Activated CD8-positive, alpha-beta memory T cell treated with anti-CD3 and anti-CD28 coated beads for 4 hours (primary cell): ENCODE data around the gene IKBKE.

Experiments
- DNase-seq, 2 donors: peaks; one replicate each; pipeline ENCODE4 v3.0.0-alpha.2; 2020; ENCODE audit warnings: low read depth in 2 of 2

The IKBKE gene

DNA sequence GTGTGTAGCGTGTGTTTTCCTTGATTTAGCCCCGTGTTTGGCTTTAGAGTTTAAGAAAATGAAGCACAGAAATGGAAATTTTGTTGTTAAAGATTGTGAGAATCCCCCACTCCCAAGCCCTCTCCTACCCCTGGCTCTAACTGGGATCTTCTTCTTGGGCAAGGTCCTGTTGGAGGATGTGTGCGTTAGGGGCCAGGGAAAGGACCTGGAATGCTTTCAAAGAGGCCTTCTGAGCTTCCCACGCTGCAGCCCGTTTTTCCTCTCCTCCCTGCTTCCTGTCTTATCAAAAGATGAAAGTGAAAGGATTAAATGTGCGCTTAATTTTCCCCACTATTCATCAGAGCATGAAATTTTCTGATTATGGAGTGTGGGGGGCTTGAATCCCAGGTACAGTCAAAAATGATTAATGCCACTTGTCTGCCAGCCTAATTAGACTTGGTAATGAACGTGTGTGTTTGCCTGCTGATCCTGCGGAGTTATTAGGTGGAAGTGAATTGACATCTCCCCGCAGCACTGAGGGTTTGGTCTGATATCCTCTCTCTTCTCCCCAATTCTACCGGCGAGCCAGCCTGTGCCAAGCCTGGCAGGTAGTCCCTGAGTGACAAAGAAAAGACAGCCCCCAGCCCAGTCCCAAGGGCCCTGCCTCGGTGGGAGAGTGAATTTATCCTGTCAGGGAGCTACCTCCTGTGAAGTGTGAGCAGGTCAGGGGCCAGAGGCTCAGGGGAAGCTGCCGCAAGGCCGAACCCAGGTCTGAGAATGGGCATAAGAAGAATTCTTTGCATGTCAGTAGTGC lies 42.0 kb downstream of the IKBKE start:
- no peak for DNase-seq

DNA sequence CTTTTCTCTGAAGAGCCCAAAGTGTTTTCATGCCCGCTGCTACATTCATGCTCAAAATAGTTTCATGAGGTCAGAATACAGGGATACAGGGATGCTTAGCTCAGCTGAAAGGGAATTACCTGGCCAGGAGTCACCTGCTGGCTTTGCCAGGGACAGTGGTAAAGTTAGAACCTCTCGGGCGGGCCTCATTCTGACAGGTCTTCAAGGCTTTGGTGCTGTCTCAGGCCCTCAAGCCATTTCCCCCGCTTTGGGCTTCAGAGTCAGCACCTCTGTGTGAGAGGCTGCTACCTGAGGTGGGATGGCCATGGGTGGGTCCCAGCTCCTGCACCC lies 42.5 kb downstream of the IKBKE start:
- no peak for DNase-seq

DNA sequence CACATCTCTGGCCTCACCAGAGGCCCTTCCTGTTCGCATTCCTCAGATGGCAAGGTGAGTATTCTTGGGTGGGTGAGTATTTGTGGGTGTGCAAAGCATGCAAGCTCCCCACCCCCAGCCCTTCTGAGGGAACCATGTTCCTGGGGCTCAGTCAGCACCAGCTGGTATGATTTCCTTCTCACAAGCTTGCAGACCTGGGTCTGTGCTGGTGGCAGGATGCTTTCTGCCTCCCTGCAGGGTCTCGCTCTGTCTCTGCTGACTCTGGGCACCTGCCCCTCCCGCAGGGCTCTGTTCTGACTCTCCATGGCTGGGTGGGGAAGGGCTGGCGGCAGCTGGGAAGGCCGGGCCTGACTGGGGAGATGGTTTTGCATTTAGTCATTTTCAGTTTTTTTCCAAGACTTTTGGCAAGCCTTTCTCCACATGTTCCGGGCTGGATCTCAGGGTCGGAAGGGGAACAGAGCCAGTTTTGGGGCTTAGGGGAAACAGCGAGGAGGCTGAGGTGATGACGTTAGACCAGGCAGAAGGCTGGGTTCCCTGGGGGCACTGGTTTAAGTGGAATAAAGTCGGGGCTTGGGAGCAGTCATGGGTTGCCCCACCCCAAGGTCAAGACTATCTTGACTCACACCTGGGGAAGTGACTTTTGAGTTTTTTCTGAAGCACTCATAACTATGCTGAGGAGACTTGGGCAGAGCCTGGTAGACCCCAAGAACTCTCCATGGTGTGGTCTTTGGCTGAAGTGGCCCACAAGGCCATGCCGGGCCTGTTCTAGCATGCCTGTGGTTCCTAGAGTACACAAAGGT lies 43.2 kb downstream of the IKBKE start:
- DNase-seq: no peak

DNA sequence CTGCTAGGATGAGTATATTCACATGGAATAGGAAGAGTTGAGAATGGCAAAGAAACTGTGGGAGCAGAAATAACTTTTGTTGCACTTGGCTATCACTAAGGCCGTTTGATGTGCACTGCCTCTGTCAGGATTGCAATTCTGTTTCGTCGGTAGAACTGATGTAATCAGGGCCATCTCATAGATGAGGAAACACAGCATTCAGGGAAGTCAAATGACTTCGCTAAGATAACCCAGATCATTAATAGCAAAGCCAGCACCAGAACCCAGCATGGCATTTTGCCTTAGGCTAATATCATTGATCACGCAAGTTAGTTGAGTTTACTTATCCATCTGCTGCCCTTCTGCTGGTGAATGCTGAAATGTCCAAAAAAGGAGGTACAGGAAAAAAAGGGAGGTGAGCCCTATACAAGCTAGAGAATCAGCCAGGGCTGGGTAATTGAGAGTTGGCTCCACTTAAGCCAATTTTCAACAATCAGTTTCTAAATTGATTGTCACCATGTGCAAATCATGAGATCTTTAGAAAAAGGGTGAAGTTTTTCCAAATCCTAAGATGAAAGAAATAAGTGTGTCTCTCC lies 44.6 kb downstream of the IKBKE start:
- DNase-seq: no peak

DNA sequence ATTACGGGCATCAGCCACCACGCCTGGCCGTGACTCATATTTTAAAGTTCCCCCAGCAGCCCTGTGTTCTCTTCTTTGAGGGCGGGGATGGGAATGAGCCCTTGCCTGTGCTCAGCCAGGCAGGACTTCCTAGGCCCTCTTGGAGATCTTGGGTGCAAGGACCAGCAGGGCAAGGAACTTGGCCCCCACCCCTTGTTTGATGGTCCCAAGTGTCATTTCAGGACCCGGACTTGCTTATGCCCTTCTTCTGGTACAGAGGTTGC lies 46.4 kb downstream of the IKBKE start:
- no peak for DNase-seq

DNA sequence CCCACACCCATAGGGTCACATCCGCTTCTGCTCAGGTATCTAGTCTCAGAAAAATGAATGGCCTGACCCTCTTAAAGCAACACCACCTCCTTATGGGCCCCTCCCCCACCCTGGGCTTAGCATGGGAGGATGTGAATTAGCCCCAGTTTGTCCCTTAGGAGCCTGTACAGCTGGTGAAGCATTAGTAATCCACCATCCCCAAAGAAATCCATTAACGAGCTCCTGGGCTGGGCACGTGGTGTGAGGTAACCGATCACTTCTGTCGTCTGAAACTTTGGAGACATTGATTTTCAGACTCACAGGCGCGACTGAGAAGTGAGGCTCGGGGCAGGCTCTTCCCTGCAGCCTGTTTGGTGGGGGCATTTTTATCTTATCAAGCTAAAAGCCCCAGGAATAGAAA lies 47.5 kb downstream of the IKBKE start:
- no peak for DNase-seq

DNA sequence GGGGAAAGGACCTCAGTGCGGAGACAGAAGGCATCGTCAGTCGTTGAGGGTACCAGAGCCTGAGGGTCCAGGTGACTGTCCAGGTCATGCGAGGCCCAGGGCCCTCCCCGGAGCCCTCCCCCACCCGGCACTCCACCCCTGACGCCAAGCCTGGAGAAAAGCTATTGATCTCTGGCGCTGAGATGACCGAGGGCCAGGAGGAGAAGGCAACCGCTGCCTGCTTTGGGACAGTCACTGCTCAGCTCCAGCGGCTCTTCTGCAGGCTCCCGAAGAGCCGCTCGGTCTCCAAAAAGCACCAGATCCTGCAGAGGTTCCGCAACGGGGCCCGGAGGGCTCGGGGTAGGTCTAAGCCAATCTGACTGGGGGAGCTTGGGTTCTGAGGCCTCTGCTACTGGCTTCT lies 47.9 kb downstream of the IKBKE start:
- DNase-seq: no peak

DNA sequence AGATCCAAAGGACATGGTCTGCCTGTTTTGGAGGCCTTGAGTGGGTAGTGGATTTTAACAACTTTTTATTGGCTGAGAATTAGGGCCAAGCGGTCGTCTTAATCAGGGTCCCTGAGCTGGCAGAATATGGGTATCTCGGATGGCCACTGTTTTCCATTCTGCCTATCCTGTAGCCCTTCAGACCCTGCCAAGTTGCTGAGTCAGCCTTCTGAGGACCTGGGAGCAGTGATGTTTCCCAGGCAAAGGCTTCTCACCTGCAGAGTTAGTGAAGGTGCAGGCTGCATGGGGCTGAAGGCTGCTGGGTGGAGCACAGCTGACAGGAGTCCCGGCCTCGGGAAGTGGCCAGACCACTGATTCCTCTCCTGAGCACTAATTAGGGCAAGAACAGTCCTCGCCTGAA lies 48.5 kb downstream of the IKBKE start:
- no peak for DNase-seq

DNA sequence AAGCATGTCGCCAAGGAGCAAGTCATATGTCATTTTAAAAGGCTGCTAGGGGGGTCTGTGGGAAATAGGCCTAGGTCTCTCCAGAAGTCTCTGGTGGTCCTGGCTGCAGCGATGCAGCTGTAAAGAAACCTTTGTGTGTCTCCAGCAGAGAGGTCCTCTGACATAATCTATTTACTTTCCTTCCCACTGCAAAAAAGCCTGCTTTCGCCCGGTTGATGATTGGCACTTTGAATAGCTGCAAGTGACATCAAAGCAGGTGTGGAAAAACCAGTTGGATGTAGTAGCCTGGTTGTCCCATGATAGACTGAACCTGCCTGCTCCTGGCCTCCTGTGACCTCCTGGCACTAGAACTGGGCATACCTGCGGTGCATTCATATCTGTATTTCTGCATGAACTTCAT lies 50.9 kb downstream of the IKBKE start:
- no peak for DNase-seq

DNA sequence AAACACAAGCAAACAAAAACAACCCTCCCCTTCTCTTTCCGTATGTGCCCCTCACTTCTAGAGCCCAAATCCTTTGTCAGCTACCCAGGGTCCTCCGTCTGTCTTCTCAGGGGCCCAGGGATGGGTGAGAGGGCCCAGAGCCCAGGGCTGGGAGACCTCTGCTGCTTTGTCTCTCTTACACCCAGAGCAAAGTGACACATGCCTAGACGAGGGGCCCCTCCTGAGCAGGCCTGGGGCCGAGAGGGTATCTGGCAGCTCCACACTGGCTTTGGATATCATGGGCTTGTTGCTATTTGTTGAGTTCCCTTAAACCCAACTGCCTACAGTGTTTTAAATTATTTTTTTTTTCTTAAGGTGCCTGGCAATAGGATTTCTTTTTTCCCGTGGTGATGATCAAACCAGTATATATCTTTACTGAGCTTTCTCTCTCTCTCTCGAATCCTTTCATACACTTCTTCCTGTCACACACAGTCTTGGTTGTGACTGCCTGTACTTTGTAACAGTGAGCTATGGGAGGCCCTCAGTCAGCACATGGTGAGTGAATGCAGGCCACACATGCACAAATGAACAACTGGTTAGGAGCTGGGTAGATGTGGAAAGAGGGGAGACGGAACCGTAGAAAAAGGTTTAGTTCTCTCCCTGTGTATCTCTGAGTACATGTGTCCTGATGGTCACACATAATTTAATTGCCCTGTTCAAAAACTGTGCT lies 51.6 kb downstream of the IKBKE start:
- no peak for DNase-seq

DNA sequence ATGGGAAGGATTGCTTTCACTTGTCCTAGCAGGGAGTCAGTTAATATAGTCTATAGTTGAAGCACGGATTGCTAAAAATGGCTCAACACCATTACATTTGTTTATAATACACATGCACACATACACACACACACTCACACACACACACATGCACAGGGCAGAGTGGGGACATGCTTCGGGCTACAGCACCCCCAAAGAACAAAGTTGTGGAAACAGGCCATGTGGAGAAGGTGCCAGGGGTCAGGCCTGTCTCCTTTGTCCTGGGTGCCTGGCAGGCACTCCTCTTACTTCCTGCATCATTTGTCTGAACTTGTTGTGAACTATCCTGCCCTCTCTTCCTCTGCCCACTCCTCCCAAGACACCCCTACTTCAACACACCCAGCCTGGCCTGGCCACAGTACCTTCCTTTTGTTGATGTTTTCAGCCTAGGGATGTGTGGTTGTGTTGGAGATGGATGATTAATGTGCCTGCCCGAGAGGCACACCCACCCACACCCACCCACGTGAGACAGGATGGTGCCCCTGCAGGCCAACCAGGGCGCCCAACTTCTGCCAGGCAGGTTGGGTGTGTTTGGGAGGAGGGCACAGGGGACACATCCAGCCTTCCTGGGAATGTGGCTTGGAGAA lies 54.6 kb downstream of the IKBKE start:
- no peak for DNase-seq

DNA sequence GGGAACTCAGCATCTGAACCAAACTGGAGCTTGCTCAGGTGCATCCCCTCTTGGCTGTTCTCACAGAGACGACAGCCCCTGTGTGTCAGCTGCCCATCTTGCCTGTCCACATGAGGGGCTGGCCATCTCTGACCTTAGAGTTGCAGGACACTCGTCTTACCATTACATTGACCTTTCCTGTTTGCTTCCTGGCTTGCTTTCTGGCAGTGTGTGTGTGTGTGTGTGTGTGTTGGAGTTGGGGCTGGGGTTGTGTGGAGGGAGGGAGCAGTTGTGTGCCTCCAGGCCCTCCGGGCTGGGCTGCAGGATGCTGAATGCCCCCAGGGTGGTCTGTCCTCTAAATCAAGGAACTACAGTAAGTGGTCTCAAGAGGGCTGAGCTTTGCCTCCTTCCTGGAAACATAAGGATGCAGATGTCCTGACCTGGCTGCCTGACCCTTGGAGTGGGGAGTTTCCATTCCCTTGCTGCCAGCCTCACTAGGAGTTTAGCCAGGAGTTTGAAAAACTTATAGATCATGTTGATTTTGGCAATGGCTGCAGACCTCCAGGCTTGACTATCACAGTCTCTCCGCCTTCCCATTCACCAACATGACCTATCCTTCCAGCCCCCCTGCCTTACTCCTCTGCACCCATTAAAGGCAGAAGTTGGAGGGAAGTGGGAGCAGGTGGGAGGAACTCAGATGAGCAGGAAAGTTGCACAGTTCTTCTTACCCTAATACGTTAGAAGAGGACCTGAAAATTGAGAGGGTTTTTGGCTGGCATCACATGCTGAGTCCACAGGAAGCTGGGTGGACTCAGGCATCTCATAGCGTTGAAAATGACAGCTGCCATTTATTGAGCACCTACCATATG lies 56.0 kb downstream of the IKBKE start:
- no peak for DNase-seq

DNA sequence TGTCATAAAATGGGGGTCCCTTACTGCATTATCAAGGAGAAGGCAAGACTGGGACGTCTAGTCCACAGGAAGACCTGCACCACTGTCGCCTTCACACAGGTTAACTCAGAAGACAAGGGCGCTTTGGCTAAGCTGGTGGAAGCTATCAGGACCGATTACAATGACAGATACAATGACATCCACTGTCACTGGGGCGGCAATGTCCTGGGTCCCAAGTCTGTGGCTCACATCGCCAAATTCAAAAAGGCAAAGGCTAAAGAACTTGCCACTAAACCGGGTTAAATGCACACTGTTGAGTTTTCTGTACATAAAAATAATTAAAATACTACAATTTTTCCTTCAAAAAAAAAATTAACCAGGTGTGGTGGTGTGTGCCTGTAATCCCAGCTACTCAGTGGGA lies 59.1 kb downstream of the IKBKE start:
- DNase-seq: no peak

DNA sequence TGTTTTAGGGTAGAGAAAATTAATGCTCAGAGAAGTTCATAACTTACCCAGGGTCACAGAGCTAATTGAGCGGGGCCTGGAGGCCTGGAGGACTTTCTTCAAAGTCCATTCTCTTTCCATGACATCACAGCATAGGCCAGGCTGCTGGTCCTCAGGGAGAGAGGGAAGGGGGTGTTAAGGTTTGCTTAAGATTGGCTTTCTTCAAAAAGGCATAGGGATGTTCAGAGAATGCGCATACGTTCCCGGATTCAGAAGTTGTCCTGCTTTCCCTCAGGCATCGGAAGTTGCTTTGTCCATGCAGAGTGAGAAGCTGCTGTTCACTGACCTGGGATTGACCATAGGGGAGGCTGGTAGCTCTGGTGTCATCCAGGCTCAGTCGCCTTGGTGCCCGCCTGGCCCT lies 62.1 kb downstream of the IKBKE start:
- DNase-seq: no peak

DNA sequence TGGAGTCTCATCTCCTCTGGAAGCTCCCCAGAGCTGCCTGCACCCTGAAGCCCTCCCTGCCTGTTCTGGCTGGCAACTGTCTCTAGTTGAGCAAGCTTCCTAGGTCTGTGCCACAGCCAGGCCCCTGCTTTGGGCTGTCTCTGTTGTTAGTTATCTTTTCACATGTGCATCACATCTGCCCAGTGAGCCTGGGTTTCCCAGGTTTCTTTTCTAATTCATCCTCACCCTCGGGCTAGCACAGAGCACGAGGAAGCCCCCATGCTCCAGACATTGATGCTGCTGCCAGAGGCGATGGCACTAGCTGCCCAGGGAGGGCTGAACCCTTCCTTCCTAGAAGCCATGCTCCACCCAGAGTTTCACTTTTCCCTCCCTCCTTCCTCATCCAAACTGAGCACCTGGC lies 64.3 kb downstream of the IKBKE start:
- DNase-seq: no peak

DNA sequence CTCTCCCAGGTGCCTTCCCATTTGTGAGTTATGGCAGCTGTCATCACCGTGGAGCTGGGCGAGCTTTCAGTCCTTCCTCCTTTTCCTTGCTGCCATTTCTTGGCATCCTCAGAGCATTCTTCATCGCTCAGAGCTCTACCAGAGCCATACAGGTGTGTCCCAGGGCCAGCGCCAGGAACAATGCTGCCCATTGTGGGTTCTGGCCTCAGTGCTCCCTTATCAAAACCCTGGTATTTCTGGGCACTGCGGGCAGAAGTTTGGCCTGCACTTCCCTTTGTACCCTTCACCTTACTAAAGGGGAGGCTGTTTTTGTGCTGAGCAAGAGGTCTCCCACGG lies 65.5 kb downstream of the IKBKE start:
- DNase-seq: no peak

DNA sequence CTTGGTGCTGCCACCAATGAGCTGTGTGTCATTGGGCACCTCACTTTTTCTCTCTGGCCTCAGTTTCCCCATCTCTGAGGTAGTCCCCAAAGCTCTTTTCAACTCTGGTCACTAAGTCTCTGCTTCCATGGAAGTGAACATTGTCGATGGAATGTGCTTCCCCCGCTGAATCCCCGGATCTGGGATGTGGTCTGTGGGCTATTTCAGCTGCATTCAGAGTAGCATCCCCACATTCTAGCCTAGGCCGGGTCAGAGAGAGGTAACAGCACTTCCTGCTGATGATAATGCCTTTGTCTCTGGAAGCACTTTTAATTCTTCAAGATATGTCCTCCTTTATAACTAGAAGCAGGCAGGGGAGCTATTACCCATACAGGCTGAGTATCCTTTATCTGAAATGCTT lies 66.9 kb downstream of the IKBKE start:
- DNase-seq: no peak

DNA sequence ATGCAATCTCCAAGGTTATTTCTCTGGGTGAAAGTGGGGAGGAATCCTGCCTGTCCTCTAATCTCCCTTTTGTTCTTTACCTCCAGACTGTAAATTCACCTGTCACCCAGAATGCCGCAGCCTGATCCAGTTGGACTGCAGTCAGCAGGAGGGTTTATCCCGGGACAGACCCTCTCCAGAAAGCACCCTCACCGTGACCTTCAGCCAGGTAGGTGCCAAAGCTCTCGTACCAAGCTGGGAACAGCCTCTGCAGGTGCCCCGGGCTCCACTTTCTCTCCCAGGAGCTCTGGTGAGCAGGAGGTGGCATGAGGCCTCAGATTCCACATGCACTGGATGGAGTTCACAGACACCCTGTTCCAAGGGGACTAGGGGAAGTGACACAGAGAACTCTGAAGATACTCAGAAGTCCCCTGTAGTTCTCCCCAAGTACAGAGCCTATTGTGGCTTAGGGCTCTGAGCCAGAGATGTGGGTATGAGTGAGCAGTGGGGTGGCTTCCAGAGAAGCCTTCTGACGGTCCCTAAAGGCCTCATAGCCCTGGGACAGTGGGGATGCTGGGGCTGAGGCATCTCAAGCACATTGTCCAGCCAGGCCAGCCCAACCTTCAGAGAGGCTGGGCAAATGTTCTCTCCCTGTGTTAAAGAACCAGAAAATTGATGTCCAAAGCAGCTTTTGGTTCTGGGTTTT lies 68.0 kb downstream of the IKBKE start:
- DNase-seq: no peak

DNA sequence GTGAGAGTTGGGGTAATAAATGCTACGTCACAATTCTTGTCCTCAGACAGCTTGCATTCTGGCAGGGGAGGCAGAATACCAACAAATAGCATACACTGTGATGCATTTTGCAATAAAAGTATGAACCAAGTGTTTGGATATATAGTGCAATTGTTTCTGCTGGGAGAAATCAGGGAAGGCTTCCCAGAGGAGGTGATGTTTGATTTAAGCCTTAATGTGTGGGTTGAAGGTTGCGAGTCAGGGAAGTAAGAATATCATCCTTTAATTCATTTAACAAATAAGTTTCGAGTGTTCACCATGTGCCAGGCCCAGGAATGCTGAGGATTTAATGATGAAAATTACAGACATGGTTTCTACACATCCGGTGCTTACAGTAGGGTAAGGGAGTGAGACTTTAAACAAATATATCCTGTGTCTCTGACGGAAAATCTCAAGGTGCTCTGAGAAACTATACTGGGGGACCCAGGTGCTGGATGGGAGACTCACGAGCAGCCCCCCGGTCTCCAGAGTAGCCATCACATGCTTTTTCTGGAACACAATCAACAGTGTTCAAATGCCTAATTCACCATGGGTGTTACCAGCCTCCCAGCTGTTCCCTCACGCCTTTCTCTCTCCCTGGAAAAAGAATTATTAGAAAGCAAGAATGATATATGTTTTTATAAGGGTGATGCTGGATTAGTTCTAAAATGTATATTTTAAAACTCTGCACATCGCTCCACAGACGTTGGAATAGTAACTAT lies 68.8 kb downstream of the IKBKE start:
- DNase-seq: no peak

DNA sequence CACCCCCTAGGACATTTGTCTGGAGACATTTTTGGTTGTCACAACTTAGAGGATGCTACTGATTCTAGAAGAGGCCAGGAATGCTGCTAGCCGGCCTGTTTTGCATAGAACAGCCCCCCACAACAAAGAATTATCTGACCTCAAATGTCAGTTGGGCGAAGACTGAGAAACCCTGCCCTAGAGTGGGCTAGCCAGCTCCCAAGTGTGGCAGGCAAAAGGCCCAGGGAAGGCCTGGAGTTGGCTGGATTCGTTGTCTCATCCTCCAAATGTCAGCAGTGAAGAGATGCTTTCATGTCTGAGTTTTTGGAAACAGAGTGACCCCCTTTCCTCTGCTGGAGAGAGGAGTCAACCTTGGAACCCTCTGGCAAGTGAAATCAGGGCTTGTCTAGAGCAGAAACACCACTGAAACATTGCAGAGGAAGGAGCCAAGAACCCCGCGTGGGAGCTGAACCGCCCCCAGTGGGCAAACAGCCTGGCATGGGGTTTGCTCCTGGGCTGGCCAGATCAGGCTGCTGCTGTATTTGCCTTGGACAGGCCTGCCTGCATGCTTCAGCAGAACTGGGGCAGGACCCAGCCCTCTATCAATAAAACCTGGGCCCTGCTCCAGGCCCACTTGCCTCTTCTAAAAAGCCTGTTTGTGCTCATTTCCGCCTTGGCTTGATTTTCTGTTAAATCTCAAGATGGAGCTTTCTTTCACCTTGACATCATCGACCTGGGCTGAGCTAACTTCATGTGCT lies 69.9 kb downstream of the IKBKE start:
- no peak for DNase-seq
